GM20431 (cell line): ENCODE results near the gene FAM221A.
"Not testable (repeated sequence)": the region's sequence is repeated elsewhere in the genome, so short reads cannot be mapped to it uniquely, and the experiment has no call there.

Experiments
- in situ Hi-C: fragments of 300-500 bp; cut with MseI, MboI; formaldehyde crosslinking; loops from one replicate; pipeline ENCODE4 v1.15.0; 2020; ENCODE audit warnings: low sequenced_read_pairs; ENCODE audit not compliant: unreplicated experiment

The FAM221A gene

GRCh38 chr7:23696916-23697441 is 17.0 kb downstream of the FAM221A start:
- in situ Hi-C loops, result loop anchor here (10.0 kb wide), 1 partner anchor 122 kb away; no protein-coding TSS in a partner anchor

- in situ Hi-C loops, result loop anchor here (10.0 kb wide), 1 partner anchor 124 kb away; no protein-coding TSS in a partner anchor
These were observed 18.8 kb downstream of the FAM221A start for GRCh38 chr7:23698822-23699221.

- in situ Hi-C loops, result no loop called here
These were observed 20.0 kb downstream of the FAM221A start for GRCh38 chr7:23700046-23700445.

- in situ Hi-C loops, result no loop called here
These were observed 29.2 kb downstream of the FAM221A start for GRCh38 chr7:23709081-23709750.

GRCh38 chr7:23710000-23710399 is 30.0 kb downstream of the FAM221A start, which contains the start of gene STK31:
Gene STK31, plus strand, starts transcription at chr7:23710219. Its CDS starts 67 bp downstream, at chr7:23710286.
- in situ Hi-C loops, result loop anchor here (10.0 kb wide), 1 partner anchor 155 kb away; no protein-coding TSS in a partner anchor

GRCh38 chr7:23712368-23713284 is 32.6 kb downstream of the FAM221A start:
- in situ Hi-C loops, result loop anchor here (10.0 kb wide), 1 partner anchor 158 kb away; no protein-coding TSS in a partner anchor

- in situ Hi-C loops, result loop anchor here (10.0 kb wide), 1 partner anchor 159 kb away; no protein-coding TSS in a partner anchor
These were observed 33.5 kb downstream of the FAM221A start for GRCh38 chr7:23713285-23714149.

GRCh38 chr7:23714150-23714464 is 34.1 kb downstream of the FAM221A start:
- in situ Hi-C loops, result loop anchor here (10.0 kb wide), 1 partner anchor 159 kb away; no protein-coding TSS in a partner anchor

- in situ Hi-C loops, result loop anchor here (10.0 kb wide), 1 partner anchor 160 kb away; no protein-coding TSS in a partner anchor
These were observed 34.6 kb downstream of the FAM221A start for GRCh38 chr7:23714579-23714978.

- in situ Hi-C loops, result loop anchor here (10.0 kb wide), 1 partner anchor 160 kb away; no protein-coding TSS in a partner anchor
These were observed 35.1 kb downstream of the FAM221A start for GRCh38 chr7:23715099-23715498.

GRCh38 chr7:23717788-23718187 is 37.8 kb downstream of the FAM221A start:
- in situ Hi-C loops, result loop anchor here (10.0 kb wide), 1 partner anchor 163 kb away; no protein-coding TSS in a partner anchor

- in situ Hi-C loops, result no loop called here
These were observed 41.5 kb downstream of the FAM221A start for GRCh38 chr7:23721456-23721855.

- in situ Hi-C loops, result not testable (repeated sequence)
These were observed 42.7 kb downstream of the FAM221A start for GRCh38 chr7:23722587-23723216.

GRCh38 chr7:23724113-23724512 is 44.1 kb downstream of the FAM221A start:
- in situ Hi-C loops, result not testable (repeated sequence)

- in situ Hi-C loops, result no loop called here
These were observed 62.1 kb downstream of the FAM221A start for GRCh38 chr7:23742051-23742450.

- in situ Hi-C loops, result no loop called here
These were observed 63.2 kb downstream of the FAM221A start for GRCh38 chr7:23743226-23743625.

- in situ Hi-C loops, result no loop called here
These were observed 66.6 kb downstream of the FAM221A start for GRCh38 chr7:23746629-23747028.

- in situ Hi-C loops, result no loop called here
These were observed 71.9 kb downstream of the FAM221A start for GRCh38 chr7:23751852-23752251.
